ENCODE results near the gene SLC8A2. TPM values are rescaled to one million over a fixed set of nuclear protein-coding genes. Genes with fewer than 3 reads are reported as not detected.

Gene SLC8A2
- total RNA-seq, 4 donors from 2014 or later: not detected

DNA sequence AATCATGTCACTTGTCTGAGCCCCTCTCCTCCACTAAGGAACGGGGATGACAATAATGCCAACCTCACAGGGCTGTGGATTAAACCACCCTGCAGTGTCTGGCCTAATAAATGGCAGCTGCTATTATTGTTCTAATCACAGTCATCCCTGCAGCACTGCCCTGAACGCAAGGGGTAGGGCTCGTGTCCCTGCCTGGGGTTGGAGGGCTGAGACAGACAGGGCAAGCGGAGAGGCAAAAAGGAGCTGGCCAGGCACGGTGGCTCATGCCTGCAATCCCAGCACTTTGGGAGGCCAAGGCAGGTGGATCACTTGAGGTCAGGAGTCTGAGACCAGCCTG lies 22.5 kb upstream of the SLC8A2 start:
- H3K27me3 ChIP-seq: no peaks in the 10 kb centered on the region
- no peak for ATAC-seq
- no peak overlapping the region for H3K27ac ChIP-seq
- in situ Hi-C loops (cut with MboI; ENCODE audit: low sequenced_read_pairs in 4 of 4) (no loop called here), intact Hi-C loops (cut with DNase I; ENCODE audit: low total_unique reads) (no loop called here)
- H3K4me1 ChIP-seq: peaks cover 10 to 25% of the 10 kb centered on the region in 2 donors
- no peaks in the 10 kb centered on the region for H3K9me3 ChIP-seq
- H3K4me3 ChIP-seq: no peak overlapping the region
- DNase-seq: no peak
- peaks cover 0 to 57% of the 10 kb centered on the region in 2 donors for H3K36me3 ChIP-seq
- TF ChIP-seq POLR2A (IDR thresholded peaks at IDR 0.05): no peak
- TF ChIP-seq, protein P1, sequence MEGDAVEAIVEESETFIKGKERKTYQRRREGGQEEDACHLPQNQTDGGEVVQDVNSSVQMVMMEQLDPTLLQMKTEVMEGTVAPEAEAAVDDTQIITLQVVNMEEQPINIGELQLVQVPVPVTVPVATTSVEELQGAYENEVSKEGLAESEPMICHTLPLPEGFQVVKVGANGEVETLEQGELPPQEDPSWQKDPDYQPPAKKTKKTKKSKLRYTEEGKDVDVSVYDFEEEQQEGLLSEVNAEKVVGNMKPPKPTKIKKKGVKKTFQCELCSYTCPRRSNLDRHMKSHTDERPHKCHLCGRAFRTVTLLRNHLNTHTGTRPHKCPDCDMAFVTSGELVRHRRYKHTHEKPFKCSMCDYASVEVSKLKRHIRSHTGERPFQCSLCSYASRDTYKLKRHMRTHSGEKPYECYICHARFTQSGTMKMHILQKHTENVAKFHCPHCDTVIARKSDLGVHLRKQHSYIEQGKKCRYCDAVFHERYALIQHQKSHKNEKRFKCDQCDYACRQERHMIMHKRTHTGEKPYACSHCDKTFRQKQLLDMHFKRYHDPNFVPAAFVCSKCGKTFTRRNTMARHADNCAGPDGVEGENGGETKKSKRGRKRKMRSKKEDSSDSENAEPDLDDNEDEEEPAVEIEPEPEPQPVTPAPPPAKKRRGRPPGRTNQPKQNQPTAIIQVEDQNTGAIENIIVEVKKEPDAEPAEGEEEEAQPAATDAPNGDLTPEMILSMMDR (IDR thresholded peaks at IDR 0.05 in 4 of 5, conservative IDR thresholded peaks at IDR 0.05 in 1 of 5): no peak

DNA sequence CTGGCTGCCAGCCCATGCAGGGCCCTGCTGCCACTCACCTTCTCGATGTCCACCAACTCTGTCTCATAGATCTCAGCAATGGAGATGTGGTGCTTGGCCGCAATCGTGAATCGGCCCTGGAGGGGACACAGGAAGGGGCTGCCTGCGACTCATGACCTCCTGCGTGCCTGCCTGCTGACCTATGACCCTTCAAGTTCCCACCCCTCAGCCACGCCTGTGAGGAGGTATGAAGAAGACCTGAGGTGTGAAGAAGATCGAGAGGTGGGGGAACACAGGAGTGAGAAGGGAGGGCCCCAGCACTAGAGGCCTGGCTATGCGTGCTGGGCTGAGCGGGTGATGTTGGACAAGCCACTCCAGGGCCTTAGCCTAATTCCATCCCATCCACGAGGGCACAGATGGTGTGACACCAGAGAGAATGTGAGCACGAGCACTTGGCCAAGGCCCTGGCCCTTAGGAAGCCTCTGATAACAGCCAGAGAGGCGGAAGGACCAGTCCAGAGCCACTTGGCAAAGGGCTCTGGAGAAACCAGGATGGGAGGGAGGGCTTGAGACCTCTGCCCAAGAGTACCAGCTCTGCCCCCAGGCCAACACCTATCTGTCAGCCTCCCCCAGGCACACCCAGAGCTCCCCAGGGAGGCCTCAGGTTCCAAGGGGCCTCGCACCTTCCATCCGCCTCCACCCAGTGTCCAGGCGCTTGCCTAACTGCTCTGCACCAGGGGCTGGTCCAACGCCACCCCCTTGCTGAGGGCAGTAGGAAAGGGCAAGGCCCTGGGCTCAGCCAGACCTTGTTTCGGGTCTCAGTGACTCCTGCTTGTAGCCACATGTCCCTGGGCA lies 21.9 kb upstream of the SLC8A2 start:
- no peaks in the 10 kb centered on the region for H3K9me3 ChIP-seq
- H3K27ac ChIP-seq: no peak overlapping the region
- in situ Hi-C loops (cut with MboI; ENCODE audit: low sequenced_read_pairs in 4 of 4): no loop called here
- DNase-seq (no peak), ATAC-seq (no peak)
- H3K4me1 ChIP-seq: peaks cover 10 to 25% of the 10 kb centered on the region in 2 donors
- H3K4me3 ChIP-seq: no peak overlapping the region
- peaks cover 0 to 57% of the 10 kb centered on the region in 2 donors for H3K36me3 ChIP-seq
- intact Hi-C loops (cut with DNase I; ENCODE audit: low total_unique reads): no loop called here
- no peaks in the 10 kb centered on the region for H3K27me3 ChIP-seq
- TF ChIP-seq, protein P1 (IDR thresholded peaks at IDR 0.05 in 4 of 5, conservative IDR thresholded peaks at IDR 0.05 in 1 of 5): no peak
- TF ChIP-seq POLR2A (IDR thresholded peaks at IDR 0.05): no peak

DNA sequence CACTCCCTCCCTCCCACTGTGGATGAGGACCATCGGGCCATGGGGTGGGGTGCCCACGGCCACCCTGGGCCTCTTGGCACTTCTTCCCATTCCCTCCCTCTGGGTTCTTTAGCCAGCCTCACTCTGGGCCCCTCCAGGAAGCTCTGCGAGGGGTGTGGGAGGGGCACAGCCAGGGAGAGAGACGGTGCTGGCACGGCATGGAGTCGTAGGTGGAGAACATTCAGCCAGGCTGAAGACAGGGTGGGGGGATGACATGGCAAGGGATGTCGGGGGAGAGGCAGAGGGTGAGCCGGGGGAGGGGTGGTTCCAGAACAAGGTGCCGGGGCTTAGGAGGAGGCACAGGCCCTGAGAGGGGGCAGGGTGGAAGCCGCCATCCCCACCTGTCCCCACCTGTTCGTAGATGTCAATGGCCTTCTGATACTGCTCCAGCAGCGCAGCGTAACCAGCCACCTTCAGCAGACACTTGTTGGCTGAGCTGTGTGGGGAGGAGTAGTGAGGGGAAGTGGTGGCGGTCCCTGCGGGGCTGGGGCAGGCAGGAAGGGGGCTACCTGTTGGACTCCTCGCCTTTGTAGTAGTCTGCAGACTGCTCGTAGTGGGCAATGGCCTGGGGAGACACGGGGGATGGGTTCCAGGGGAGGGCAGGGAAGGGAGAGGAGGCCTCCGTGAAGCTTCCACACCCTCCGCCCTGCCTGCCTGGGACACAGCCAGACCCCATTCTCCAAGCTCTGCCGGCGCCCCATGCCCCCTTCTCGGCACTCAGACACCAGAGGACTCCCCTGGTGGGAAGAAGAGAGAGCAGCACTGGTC lies 21.1 kb upstream of the SLC8A2 start:
- Histone ChIP-seq H3K27me3 (no peaks in the 10 kb centered on the region), H3K36me3 (peaks cover 0 to 64% of the 10 kb centered on the region in 2 donors), H3K9me3 (no peaks in the 10 kb centered on the region), H3K4me3 (no peak overlapping the region), H3K4me1 (peaks cover 4 to 19% of the 10 kb centered on the region in 2 donors), H3K27ac (no peak overlapping the region)
- in situ Hi-C loops (cut with MboI; ENCODE audit: low sequenced_read_pairs in 4 of 4) (no loop called here), intact Hi-C loops (cut with DNase I; ENCODE audit: low total_unique reads) (no loop called here)
- DNase-seq (no peak), ATAC-seq (no peak)
- TF ChIP-seq, protein P1 (IDR thresholded peaks at IDR 0.05 in 4 of 5, conservative IDR thresholded peaks at IDR 0.05 in 1 of 5): no peak
- TF ChIP-seq POLR2A (IDR thresholded peaks at IDR 0.05): no peak

DNA sequence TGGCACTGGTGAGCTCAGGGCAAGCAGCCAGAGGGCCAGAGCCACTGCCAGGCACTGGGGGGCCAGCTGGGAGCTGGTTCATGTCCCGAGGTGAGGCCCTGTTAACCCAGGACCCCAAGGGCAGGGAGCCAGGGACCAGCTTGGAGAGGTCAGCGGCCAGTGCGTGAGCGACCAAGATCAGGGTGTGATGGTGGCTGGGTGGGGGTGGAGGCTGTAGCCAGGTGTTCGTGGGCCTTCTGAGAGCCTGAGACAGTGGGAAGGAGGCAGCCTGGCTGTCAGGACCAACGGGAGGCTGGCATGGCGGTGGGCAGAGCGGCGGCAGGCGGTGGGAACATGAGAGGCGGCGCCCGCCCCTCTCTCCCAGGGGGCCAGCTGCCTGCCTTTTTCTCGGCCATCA lies 20.4 kb upstream of the SLC8A2 start:
- ATAC-seq (no peak), DNase-seq (no peak)
- TF ChIP-seq POLR2A (IDR thresholded peaks at IDR 0.05): no peak
- TF ChIP-seq, protein P1 (IDR thresholded peaks at IDR 0.05 in 4 of 5, conservative IDR thresholded peaks at IDR 0.05 in 1 of 5): no peak
- Histone ChIP-seq H3K27ac (no peak overlapping the region), H3K4me3 (no peak overlapping the region), H3K27me3 (no peaks in the 10 kb centered on the region), H3K9me3 (no peaks in the 10 kb centered on the region), H3K4me1 (peaks cover 0 to 13% of the 10 kb centered on the region in 2 donors), H3K36me3 (peaks cover 0 to 68% of the 10 kb centered on the region in 2 donors)
- in situ Hi-C loops (cut with MboI; ENCODE audit: low sequenced_read_pairs in 4 of 4) (no loop called here), intact Hi-C loops (cut with DNase I; ENCODE audit: low total_unique reads) (no loop called here)

Data from gastrocnemius medialis (tissue), 4 donors.